Activated CD4-positive, CD25-positive, alpha-beta regulatory T cell treated with anti-CD3 and anti-CD28 coated beads, Interleukin-2, amount 50 U/mL, for 72 hours (primary cell): ENCODE data around the gene ZNF614.
"Not testable (repeated sequence)": the region's sequence is repeated elsewhere in the genome, so short reads cannot be mapped to it uniquely, and the experiment has no call there.

Experiments
- DNase-seq: peaks from one replicate; pipeline ENCODE4 v3.0.0; 2021

The ZNF614 gene

DNA sequence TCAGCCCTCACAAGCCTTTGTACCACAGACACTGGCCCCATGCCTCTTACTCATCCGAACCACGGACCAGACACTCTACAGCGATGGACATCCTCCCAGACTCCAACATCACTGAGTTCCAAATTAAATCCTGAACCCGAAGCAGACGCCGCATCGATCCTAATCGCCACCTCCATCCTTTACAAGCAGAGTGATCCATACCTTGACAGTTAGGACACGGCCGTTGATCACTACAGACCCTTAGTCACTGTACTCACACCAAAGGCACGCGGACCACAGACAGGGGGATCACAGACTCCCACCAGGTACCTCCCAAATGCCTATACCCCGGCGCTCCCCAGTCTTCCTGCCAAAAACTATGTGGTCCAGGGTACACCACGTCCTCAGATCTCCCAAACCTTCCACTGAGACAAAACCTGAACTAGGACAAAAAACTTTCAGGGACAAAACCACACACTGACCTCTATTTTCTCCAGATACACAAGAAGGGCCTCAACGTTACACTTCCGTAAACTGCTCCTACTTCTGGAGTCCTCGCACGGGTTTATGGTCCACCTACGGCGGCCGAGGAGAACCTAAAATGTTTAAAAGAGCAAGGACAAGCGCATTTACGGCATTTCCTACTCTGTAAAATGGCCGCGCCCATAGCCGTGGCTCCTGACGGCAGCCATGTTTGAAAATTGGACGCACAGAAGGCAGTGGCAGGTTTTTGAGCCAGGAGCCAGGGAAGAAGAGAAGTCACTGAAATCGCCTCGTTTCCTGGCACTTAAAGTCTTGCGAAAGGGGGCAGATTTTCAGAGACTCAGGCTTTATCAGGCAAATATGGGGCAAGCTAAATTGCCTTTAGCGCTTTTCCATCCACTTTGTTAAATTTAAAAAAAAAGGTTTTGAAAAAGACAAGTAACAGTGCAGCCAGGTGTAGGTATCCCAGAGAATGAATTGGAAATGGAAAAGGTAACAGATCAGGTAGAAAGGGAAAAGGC lies 41.6 kb downstream of the ZNF614 start, which contains the start of gene ZNF350:
Gene ZNF350, minus strand, starts transcription at position 532 of the 983 bp plus-strand sequence. CDS start 12,480 bp downstream, outside the sequence.
- DNase-seq, result peak; percentile 71

GRCh38 chr19:51983361-51983760 lies 44.8 kb downstream of the ZNF614 start:
- DNase-seq, result no peak

DNA sequence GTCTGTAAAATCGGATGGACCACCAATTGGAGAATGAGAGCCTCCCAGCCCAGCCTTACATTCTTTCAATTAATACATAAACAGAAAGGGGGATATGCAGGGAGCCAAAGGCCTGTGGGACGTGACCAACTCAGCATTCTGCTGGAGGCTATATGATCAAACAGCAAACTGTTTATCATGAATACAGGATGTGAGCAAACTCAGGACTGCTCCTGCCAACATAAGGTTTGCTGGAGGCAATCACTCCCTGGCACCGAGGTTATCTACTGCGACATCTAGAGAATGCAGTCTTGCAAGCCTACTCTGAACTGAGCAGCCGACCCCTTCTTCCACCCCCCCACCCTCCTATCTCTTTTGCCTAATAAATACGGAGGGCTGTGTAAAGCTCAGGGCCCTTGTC lies 47.3 kb downstream of the ZNF614 start:
- DNase-seq, result not testable (repeated sequence)

GRCh38 chr19:51980116-51980736 lies 48.0 kb downstream of the ZNF614 start:
- no peak for DNase-seq

DNA sequence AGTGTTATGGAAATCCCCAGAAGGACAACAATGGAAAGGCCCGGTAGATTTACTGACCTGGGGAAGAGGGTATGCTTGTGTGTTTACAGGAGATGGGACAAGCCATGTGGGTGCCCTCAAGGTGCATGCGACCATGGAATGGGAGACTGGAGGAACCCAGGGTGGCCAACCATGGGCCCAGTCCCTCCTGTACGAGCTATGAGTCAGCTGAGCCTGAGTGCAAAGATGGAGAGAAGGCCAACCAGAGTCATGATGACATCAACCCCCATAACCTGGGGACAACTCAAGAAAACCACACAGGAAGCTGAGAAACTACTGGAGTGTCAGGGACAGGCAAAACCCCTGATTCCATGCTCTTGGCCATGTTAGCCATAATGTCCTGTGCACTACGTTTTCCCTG lies 49.3 kb downstream of the ZNF614 start:
- no peak for DNase-seq

- no peak for DNase-seq
These were observed 50.8 kb downstream of the ZNF614 start for GRCh38 chr19:51977346-51977745.

DNA sequence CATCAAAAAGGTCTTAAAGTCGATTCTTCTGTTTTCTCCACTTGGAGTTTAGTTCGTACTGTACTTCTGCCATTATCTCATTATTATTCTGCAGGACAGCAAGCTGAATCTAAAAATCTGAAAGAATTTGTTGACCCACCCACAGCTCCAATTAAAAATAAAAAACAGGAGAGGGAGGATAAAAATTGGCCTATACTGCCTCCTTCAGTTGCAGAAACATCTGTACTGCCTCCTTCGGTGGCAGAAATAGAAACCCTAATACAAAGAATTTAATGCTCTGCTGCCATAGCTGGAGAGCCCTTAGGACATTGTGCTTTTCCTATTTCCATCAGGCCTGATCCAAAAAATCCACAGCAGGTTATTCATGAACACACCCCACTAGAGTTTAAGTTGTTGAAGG lies 51.3 kb downstream of the ZNF614 start:
- no peak for DNase-seq

DNA sequence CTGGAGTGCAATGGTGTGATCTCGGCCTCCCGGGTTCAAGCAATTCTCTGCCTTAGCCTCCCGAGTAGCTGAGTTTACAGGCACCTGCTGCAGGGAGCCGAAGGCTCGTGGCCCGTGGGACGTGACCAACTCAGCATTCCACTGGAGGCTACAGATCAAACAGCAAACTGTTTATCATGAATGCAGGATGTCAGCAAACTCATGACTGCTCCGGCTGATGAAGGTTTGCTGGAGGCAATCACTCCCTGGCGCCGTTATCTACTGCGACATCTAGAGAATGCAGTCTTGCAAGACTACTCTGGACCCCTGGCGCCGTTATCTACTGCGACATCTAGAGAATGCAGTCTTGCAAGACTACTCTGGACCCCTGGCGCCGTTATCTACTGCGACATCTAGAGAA lies 52.4 kb downstream of the ZNF614 start:
- DNase-seq, result not testable (repeated sequence)

DNA sequence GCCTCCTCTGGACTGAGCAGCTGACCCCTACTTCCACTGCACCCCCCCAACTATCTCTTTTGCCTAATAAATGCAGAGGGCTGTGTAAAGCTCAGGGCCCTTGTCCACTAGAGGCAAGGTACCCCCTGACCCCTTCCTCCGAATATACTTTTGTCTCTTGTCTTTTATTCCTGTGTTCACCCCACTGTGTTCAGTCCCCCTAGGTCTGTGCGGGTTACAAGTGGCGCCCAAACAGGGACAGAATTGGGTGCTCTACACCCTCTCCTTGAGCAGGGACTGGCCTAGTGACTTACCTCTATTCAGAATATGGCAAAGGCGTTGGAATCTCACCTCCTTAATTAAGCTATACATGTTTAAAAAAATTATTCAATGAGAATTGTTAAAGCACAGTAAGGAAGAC lies 56.6 kb downstream of the ZNF614 start:
- no peak for DNase-seq

- DNase-seq, result no peak
These were observed 57.5 kb downstream of the ZNF614 start for GRCh38 chr19:51970718-51971117.

DNA sequence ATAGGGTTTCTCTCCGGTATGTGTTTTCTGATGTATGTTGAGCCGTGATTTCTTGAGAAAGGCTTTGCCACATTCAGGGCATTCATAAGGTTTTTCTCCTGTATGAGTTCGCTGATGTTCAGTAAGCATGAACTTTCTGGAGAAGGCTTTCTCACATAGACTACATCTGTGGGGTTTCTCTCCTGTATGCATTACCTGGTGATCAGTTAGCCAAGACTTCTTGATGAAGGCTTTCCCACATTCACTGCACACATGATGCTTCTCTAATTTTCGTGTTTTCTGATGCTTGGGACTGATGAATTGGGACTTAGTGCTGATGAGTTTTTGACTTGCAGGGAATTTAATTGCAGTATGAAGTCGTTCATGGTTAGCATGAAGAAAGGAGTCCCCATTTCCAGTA lies 62.6 kb downstream of the ZNF614 start:
- DNase-seq, result no peak
